Coronary artery (tissue), 2 donors: ENCODE data around the gene TMEM167A.

ENCODE experiments used
- DNase-seq: peaks from one replicate; pipeline ENCODE4 v3.0.0-alpha.2; 2017; ENCODE audit warnings: low spot score
- H3K27ac ChIP-seq, 2 donors: fragments of 200-600 bp; sonication (generic); one replicate each; pipeline ENCODE4 v1.5.1; 2016 to 2019
- H3K4me3 ChIP-seq: fragments of 200-600 bp; sonication (generic); 2 replicates; pipeline ENCODE4 v1.5.1; 2016; ENCODE audit warnings: mild to moderate bottlenecking, moderate library complexity
- CTCF ChIP-seq: fragments of 200-600 bp; sonication (generic); IDR thresholded peaks from one replicate; pipeline ENCODE4 v1.5.1; 2019; ENCODE audit warnings: antibody characterized with exemption

Gene TMEM167A

DNA sequence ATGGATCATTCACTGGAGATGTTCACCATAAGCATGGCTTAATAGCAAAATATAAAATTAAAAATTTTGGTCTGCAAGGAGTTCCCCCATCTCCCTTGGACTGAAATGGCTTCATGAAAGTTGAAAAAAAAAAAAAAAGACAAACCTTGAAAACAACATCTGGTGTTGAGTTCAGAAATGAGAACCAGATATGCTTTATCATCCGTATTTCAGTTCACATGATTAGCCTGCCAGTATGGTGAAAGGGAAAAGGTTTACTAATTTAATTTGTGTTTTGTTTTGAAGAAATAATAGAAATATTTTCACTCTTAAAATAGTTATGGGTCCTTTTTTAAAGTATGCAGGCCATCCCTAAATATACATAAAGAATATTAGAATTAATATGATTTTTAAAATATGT lies 67.8 kb downstream of the TMEM167A start:
- Histone ChIP-seq H3K27ac (no peak overlapping the region), H3K4me3 (no peak overlapping the region)
- no peak for TF ChIP-seq CTCF
- DNase-seq: no peak

GRCh38 chr5:83007755-83008154 lies 69.4 kb downstream of the TMEM167A start:
- TF ChIP-seq CTCF: no peak
- H3K27ac ChIP-seq: no peak overlapping the region
- no peak for DNase-seq

GRCh38 chr5:83006683-83007283 lies 70.4 kb downstream of the TMEM167A start:
- no peak for TF ChIP-seq CTCF
- Histone ChIP-seq H3K4me3 (no peak overlapping the region), H3K27ac (no peak overlapping the region)
- no peak for DNase-seq

More at GRCh38 chr5:83007755-83008154, 69.4 kb downstream of the TMEM167A start:
- H3K4me3 ChIP-seq: no peak overlapping the region

- no peak for DNase-seq
- H3K27ac ChIP-seq: no peak overlapping the region
- TF ChIP-seq CTCF: no peak
These were observed 73.4 kb downstream of the TMEM167A start for GRCh38 chr5:83003791-83004190.

More at GRCh38 chr5:83003791-83004190, 73.4 kb downstream of the TMEM167A start:
- no peak overlapping the region for H3K4me3 ChIP-seq
